ENCODE measurements around the gene ULBP1.
"Not testable (repeated sequence)": the region's sequence is repeated elsewhere in the genome, so short reads cannot be mapped to it uniquely, and the experiment has no call there.

The ULBP1 gene, protein sequence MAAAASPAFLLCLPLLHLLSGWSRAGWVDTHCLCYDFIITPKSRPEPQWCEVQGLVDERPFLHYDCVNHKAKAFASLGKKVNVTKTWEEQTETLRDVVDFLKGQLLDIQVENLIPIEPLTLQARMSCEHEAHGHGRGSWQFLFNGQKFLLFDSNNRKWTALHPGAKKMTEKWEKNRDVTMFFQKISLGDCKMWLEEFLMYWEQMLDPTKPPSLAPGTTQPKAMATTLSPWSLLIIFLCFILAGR

GRCh38 chr6:149963462-149964307 lies at the start of gene ULBP1:
Gene ULBP1 (plus strand): TSS chr6:149963943. CDS start chr6:149964050, 107 bp downstream.
- peak; percentile 7 for DNase-seq

GRCh38 chr6:149915970-149916865 lies 47.5 kb upstream of the ULBP1 start:
- no peak for DNase-seq

GRCh38 chr6:149917679-149918078 lies 46.1 kb upstream of the ULBP1 start:
- DNase-seq, result no peak

- no peak for DNase-seq
Measured at GRCh38 chr6:149918151-149918905, 45.4 kb upstream of the ULBP1 start.

DNA sequence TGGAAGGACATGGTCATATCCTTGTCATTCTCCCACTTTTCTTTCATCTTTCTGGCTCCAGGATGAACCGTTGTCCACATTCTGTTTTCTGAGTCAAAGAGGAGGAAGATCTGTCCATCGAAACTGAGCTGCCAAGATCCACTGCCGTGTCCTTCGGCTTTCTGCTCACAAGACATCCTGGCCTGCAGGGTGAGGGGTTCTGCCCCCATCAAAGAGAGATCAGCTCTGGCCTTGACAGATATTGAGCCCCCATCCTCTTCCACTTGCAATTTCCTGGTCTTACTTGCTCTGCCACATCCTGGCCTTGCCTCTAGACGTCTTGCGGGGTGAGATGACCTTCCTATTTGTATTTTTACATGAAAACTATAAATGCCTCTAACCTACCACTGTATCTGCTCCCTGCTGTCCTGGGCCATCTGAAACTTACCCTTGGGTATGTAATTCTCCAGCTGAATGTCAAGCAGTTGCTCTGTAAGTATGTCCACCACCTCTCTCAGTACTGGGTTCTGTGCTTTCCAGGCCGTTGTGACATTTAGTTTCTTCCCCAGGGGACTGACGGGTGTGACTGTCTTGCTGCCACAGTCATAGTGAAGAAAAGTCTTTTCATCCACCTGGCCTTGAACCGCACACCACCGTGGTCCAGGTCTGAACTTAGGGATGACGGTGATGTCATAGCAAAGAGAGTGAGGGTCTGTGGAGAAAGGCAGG lies 44.5 kb upstream of the ULBP1 start:
- DNase-seq, result not testable (repeated sequence)

- no peak for DNase-seq
Measured at GRCh38 chr6:149919834-149920225, 43.9 kb upstream of the ULBP1 start.

DNA sequence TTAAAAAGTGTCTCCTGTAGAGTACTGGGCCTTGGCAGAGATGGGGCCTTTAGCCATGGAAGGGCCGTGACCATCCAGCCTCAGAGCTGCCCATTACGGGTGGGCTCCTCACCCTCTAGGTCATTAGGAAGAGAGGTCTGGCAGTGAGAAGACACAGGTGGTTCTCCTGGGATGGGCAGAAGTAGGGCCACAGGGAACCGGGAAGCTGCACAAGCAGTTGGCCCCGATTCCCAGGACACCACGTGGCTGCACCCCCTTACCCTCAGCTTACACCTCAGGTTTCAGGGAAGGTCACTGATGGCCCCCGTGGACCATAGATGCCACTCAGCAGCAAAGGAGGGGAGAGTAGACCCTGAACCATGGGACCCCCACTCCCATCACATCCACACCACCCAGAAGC lies 42.4 kb upstream of the ULBP1 start:
- DNase-seq, result no peak

DNA sequence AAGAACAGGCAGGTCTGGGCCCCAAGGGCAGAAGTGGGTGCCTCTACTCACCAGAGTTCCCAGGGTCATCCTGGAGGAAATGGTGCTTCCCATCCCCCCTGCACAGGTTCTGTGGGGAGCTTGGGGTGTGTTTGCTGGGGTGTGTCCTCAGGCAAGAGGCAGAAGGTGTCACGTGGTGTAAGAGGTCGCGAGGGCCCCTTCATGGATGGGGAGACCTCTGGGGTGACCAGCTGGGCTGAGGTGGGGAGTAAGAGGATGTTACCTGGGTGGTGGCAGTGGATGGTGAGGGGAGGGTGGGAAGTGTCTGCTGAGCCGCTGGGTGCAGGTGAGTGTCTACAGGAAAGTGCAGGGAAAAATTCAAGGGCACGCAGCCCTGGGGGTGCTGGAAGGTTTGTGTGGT lies 41.7 kb upstream of the ULBP1 start:
- DNase-seq, result not testable (repeated sequence)

- peak; percentile 68 for DNase-seq
Measured at GRCh38 chr6:149922642-149923326, 41.0 kb upstream of the ULBP1 start, which contains the start of gene RAET1G. Gene RAET1G (minus strand): TSS chr6:149923121. CDS start chr6:149923010, 111 bp downstream.

DNA sequence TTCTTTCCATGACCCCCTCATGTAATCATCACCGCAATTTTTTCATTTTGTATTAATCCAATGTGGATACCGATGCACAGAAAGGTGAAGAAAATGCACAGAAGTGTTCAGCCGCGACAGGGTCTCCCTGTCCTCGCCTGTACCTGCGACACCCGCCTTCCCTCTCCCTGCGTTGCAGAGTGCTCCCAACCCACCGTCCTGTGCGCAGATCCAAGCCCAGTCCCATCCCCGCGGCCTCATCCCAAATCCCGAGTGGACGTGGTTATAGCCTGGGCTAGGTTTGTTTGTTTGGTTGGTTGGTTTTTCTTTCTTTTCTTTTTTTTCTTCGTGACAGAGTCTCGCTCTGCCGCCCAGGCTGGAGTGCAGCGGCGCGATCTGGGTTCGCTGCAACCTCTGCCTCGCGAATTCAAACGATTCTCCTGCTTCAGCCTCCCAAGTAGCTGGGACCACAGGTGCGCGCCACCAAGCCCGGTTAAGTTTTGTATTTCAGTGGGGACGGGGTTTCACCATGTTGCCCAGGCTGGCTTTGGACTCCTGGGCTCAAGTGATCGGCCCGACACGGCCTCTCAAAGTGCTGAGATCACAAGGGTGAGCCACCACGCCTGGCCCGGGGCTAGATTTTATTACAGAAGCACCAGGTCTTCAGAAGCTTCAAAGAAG lies 40.3 kb upstream of the ULBP1 start:
- DNase-seq, result no peak

GRCh38 chr6:149924206-149924932 lies 39.4 kb upstream of the ULBP1 start:
- DNase-seq, result no peak

DNA sequence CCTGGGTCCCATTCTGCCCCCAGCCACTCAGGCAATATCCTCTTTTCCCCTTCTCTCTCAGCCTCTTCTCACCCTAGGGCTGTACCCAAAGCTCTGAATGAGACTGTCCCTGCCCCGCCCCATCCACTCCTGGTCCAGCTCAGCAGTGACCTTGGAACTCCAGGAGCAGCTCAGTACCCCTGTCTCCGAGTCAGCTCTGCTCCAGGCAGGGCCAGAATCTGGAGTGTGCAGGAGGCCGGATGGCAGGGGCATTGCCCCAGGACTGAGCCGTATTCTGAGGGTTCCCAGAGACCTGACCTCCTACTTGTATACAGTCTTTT lies 38.9 kb upstream of the ULBP1 start:
- DNase-seq, result no peak

DNA sequence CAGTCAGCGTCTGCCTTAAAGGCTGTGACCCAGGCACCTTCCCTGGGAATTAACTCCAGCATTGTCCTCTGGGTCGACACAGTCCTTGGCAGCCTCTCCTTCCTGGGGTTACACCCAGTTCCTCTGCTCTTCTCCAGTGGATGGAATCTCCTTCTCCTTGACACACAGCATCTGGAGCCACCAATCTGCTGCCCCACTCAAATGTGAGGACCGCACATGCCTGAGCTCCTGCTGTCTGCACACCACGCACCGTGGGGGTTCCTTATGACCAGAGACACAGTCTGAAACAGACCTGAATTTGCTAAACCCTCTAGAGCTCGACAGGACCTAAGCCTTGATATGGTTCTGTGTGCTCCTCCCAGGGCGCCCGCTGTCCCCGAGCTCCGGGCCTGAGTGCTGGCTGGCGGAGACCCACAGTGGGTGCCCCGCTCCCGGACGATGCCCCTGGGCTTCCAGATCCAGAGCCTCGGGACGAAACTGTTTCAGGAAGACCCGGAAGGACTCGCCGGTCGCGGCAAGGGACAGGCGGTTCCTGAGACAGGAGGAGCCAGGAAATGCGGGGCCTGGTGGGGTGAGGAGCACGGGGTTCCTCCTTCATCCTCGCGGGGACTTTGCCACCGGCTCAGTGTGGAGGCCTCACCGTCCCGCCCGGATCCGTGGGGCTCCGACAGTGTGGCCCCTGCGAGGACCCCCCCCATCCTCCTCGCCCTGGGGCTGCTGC lies 38.3 kb upstream of the ULBP1 start:
- DNase-seq, result no peak

DNA sequence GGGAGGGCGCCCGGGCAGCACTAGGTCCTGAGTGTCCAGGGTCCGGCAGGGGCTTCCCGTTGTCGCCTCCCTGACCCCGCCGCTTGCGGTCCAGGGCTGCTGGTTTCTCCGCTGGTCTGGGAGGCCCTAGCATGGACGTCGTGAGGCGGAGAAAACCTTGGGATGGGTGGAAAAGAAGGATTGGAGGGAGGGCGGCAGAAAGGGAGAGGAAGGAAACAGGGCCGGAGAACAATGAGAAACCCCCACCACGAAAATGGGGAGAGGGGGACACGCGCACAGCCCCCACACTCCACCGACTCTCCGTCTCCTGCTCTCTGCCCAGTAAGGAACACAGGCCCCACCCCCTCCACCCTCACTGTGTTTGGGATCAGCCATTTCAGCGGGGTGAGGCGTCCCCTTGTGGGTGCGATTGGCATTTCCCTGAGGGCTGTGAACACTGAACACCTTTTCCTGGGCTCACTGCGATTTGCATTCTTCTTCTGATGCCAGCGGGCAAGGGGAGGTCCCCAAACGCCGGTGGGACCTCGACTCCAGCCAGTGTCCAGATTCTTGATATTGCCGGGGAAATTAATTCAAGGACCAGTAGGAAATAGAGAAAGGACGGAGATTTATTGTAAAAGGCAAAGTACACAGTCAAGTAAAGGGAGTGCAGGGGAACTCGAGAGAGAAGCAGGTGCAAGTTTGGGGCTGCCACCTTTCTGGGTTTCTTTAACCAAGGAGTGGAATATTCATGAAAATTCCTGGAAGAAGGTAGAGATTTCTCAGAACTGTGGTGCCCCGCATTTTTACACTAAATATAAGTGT lies 37.6 kb upstream of the ULBP1 start:
- DNase-seq, result peak; percentile 68

DNA sequence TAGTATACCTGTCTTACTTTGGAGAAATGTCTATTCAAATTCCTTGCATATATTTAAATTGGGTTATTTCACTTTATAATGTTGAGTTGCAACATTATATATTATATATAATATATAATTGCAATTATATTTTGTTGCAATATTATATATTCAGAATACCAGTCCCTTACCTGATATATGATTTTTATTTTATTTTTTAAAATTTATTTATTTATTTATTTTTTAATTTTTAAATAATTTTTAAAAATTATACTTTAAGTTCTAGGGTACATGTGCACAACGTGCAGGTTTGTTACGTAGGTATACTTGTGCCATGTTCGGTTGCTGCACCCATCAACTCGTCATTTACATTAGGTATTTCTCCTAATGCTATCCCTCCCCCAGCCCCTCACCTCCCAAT lies 36.7 kb upstream of the ULBP1 start:
- DNase-seq, result not testable (repeated sequence)

DNA sequence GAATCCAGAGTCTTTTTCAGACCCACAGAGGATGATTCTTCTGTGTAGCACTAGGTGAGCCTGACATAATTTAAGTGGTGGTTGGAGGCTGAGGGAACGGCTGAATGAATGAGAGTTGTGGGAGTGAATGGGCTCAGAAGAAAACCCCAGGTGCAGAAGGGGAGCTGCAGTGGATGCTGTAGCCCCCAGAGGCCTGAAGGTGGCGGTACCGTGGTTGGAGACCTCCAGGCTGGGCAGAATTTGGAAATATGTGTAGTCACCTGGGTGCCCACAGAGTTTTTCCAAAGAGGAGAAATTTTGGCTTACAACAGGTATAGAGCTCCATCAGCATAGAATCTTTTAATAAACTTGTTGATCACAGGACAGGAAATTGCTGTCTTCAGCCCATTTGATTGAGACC lies 34.3 kb upstream of the ULBP1 start:
- no peak for DNase-seq

DNA sequence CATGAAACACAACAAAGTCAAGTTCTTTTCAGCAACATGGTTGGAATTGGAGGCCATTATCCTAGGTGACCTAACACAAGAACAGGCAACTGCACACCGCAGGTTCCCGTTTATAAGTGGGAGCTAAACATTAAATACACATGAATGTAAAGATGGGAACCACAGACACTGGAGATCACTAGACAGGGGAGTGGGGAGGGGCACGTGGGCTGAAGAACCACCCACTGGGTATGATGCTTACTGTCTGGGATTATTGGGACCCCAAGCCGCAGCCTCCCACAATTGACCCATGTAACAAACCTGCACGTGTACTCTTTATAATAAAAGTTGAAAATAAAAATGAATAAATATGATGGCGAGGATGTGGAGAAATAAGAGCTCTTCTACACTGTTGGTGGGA lies 32.2 kb upstream of the ULBP1 start:
- DNase-seq, result no peak

DNA sequence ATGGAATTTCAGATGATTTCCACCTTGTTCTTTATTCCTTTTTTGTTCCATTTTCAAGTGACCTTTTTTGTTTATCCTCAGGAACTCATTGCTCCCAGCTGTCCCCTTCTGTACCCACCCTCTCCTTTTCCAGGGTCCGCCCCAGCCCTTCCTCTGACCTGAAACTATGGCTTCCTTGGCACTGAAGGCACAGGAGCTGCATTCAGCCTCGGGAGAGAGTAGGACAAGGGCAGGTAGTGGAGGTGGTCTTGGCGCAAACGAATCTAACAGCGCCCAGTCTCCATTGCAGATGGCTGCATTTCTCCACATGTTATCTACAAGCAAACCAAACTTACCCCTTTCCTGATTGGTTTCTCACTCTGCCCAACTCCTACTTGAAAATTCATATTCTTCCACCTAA lies 30.7 kb upstream of the ULBP1 start:
- DNase-seq, result no peak
